SH-SY5Y (cell line): ENCODE data around the gene VASP.

Experiments used
- GATA2 ChIP-seq: IDR thresholded peaks from 2 replicates; pipeline ENCODE4 v1.6.1; 2011; ENCODE audit warnings: mild to moderate bottlenecking, low read depth, low read length
- GATA3 ChIP-seq: IDR thresholded peaks from 2 replicates; pipeline ENCODE4 v1.6.1; 2011; ENCODE audit warnings: low read depth, mild to moderate bottlenecking, low read length, moderate library complexity

DNA sequence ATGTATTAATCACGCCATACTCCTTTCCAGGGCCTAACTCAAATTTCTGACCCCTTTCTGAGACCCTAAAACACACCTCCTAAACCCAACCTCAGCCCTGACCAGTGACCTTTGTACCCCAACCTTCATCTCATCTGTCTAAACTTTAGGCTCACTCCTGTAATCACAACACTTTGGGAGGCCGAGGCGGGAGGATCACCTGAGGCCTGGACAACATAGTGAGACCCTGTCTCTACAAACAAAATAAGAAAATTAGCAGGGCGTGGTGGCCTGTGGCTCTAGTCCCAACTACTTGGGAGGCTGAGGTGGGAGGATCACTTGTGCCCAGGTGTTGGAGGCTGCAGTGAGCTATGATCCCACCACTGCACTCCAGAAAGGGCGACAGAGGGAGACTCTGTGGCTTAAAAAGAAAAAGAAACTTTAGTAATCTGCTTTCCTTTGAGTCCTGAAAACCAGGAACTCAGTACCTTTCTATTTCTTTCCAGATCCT lies 15.1 kb upstream of the VASP start:
- TF ChIP-seq GATA2 (no peak), GATA3 (no peak)
